GM12875 (cell line): ENCODE measurements around the gene CRYL1.

Source experiments
- H3K4me3 ChIP-seq: one replicate; pipeline ENCODE4 v1.5.1; 2011; ENCODE audit warnings: low read depth, low read length, control low read depth
- CTCF ChIP-seq: IDR thresholded peaks from 2 replicates; pipeline ENCODE4 v1.5.1; 2011; ENCODE audit warnings: low read depth, mild to moderate bottlenecking, control low read depth, inconsistent platforms, low read length, moderate library complexity, borderline replicate concordance; ENCODE audit not compliant: insufficient read depth

CRYL1 gene

GRCh38 chr13:20394506-20394905 is 131.2 kb downstream of the CRYL1 start:
- H3K4me3 ChIP-seq: no peak overlapping the region
- TF ChIP-seq CTCF: no peak

GRCh38 chr13:20394169-20394501 is 131.5 kb downstream of the CRYL1 start:
- no peak for TF ChIP-seq CTCF

GRCh38 chr13:20393273-20394168 is 132.1 kb downstream of the CRYL1 start:
- no peak for TF ChIP-seq CTCF
- H3K4me3 ChIP-seq: no peak overlapping the region

More at GRCh38 chr13:20394169-20394501, 131.5 kb downstream of the CRYL1 start:
- H3K4me3 ChIP-seq: no peak overlapping the region

GRCh38 chr13:20392530-20392929 is 133.1 kb downstream of the CRYL1 start:
- no peak for TF ChIP-seq CTCF
- no peak overlapping the region for H3K4me3 ChIP-seq

GRCh38 chr13:20391597-20392452 is 133.8 kb downstream of the CRYL1 start:
- H3K4me3 ChIP-seq: no peak overlapping the region
- TF ChIP-seq CTCF: no peak

GRCh38 chr13:20390526-20391175 is 135.0 kb downstream of the CRYL1 start:
- TF ChIP-seq CTCF: no peak

More at GRCh38 chr13:20390526-20391175, 135.0 kb downstream of the CRYL1 start:
- H3K4me3 ChIP-seq: no peak overlapping the region
